ENCODE results near the gene KIAA1614.
"Not testable (repeated sequence)": the region's sequence is repeated elsewhere in the genome, so short reads cannot be mapped to it uniquely, and the experiment has no call there.

Gene KIAA1614

GRCh38 chr1:180964056-180964455 is 51.4 kb downstream of the KIAA1614 start:
- no peak for DNase-seq (ENCODE audit: low read depth, low spot score)

- DNase-seq (ENCODE audit: low read depth, low spot score), result no peak
These were observed 51.9 kb downstream of the KIAA1614 start for GRCh38 chr1:180964595-180964994.

- DNase-seq (ENCODE audit: low read depth, low spot score), result no peak
These were observed 53.6 kb downstream of the KIAA1614 start for GRCh38 chr1:180966312-180966711.

- no peak for DNase-seq (ENCODE audit: low read depth, low spot score)
These were observed 54.2 kb downstream of the KIAA1614 start for GRCh38 chr1:180966744-180967536.

- DNase-seq (ENCODE audit: low read depth, low spot score), result no peak
These were observed 54.9 kb downstream of the KIAA1614 start for GRCh38 chr1:180967558-180967957.

GRCh38 chr1:180968834-180969233 is 56.1 kb downstream of the KIAA1614 start:
- DNase-seq (ENCODE audit: low read depth, low spot score), result not testable (repeated sequence)

- no peak for DNase-seq (ENCODE audit: low read depth, low spot score)
These were observed 56.7 kb downstream of the KIAA1614 start for GRCh38 chr1:180969434-180969833.

- no peak for DNase-seq (ENCODE audit: low read depth, low spot score)
These were observed 57.8 kb downstream of the KIAA1614 start for GRCh38 chr1:180970333-180971079.

- DNase-seq (ENCODE audit: low read depth, low spot score), result no peak
These were observed 58.7 kb downstream of the KIAA1614 start for GRCh38 chr1:180971273-180971997.

GRCh38 chr1:180973369-180973768 is 60.7 kb downstream of the KIAA1614 start:
- peak; percentile 43 for DNase-seq (ENCODE audit: low read depth, low spot score)

GRCh38 chr1:180974236-180974635 is 61.5 kb downstream of the KIAA1614 start:
- no peak for DNase-seq (ENCODE audit: low read depth, low spot score)

GRCh38 chr1:180975551-180975950 is 62.9 kb downstream of the KIAA1614 start:
- no peak for DNase-seq (ENCODE audit: low read depth, low spot score)

GRCh38 chr1:180976191-180976590 is 63.5 kb downstream of the KIAA1614 start:
- DNase-seq (ENCODE audit: low read depth, low spot score), result no peak

GRCh38 chr1:180976732-180977357 is 64.1 kb downstream of the KIAA1614 start:
- DNase-seq (ENCODE audit: low read depth, low spot score), result no peak

GRCh38 chr1:180981596-180982387 is 69.1 kb downstream of the KIAA1614 start:
- DNase-seq (ENCODE audit: low read depth, low spot score), result peak; percentile 43

- DNase-seq (ENCODE audit: low read depth, low spot score), result no peak
These were observed 69.7 kb downstream of the KIAA1614 start for GRCh38 chr1:180982422-180982821.

GRCh38 chr1:180988253-180988752 is 75.6 kb downstream of the KIAA1614 start:
- DNase-seq (ENCODE audit: low read depth, low spot score), result peak; percentile 58

GRCh38 chr1:180994262-180994661 is 81.6 kb downstream of the KIAA1614 start:
- no peak for DNase-seq (ENCODE audit: low read depth, low spot score)

- no peak for DNase-seq (ENCODE audit: low read depth, low spot score)
These were observed 85.3 kb downstream of the KIAA1614 start for GRCh38 chr1:180997843-180998504.

Data from astrocyte of the hippocampus (primary cell).